GM13976 (cell line): ENCODE measurements around the gene NCOA7.

Source experiments
- DNase-seq: peaks from one replicate; pipeline ENCODE4 v3.0.0; 2012; ENCODE audit warnings: low spot score
- CTCF ChIP-seq: IDR thresholded peaks from 2 replicates; pipeline ENCODE4 v1.5.1; 2012; ENCODE audit warnings: borderline replicate concordance, mild to moderate bottlenecking; ENCODE audit not compliant: insufficient read depth; ENCODE audit errors: extremely low read depth, missing control alignments, control extremely low read depth
- in situ Hi-C: fragments of 300-500 bp; cut with MboI; formaldehyde crosslinking; loops from one replicate; pipeline ENCODE4 v1.12.0; 2022; ENCODE audit warnings: low sequenced_read_pairs, mixed read lengths, inconsistent platforms; ENCODE audit not compliant: unreplicated experiment

NCOA7 gene

GRCh38 chr6:125753937-125754259, 36.9 kb upstream of the NCOA7 start:
- in situ Hi-C loops, result loop anchor here (25.0 kb wide), 1 partner anchor 242 kb away; no protein-coding TSS in a partner anchor
- no peak for DNase-seq

GRCh38 chr6:125754566-125754965, 36.2 kb upstream of the NCOA7 start:
- in situ Hi-C loops, result loop anchor here (25.0 kb wide), 1 partner anchor 242 kb away; no protein-coding TSS in a partner anchor
- TF ChIP-seq CTCF, result no peak
- no peak for DNase-seq

More at GRCh38 chr6:125753937-125754259, 36.9 kb upstream of the NCOA7 start:
- no peak for TF ChIP-seq CTCF

DNA sequence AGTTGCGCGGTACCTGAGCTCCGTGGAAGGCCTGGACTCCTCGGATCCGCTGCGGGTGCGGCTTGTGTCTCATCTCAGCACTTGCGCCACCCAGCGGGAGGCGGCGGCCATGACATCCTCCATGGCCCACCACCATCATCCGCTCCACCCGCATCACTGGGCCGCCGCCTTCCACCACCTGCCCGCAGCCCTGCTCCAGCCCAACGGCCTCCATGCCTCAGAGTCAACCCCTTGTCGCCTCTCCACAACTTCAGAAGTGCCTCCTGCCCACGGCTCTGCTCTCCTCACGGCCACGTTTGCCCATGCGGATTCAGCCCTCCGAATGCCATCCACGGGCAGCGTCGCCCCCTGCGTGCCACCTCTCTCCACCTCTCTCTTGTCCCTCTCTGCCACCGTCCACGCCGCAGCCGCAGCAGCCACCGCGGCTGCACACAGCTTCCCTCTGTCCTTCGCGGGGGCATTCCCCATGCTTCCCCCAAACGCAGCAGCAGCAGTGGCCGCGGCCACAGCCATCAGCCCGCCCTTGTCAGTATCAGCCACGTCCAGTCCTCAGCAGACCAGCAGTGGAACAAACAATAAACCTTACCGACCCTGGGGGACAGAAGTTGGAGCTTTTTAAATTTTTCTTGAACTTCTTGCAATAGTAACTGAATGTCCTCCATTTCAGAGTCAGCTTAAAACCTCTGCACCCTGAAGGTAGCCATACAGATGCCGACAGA, 31.4 kb upstream of the NCOA7 start:
- in situ Hi-C loops, result loop anchor here (25.0 kb wide), 1 partner anchor 247 kb away; no protein-coding TSS in a partner anchor
- DNase-seq, result no peak
- TF ChIP-seq CTCF, result no peak

GRCh38 chr6:125759959-125760457, 30.8 kb upstream of the NCOA7 start:
- TF ChIP-seq CTCF, result no peak
- DNase-seq, result no peak
- in situ Hi-C loops, result loop anchor here (5.0 to 25.0 kb wide), 2 partner anchors 248 to 448 kb away; no protein-coding TSS in a partner anchor

DNA sequence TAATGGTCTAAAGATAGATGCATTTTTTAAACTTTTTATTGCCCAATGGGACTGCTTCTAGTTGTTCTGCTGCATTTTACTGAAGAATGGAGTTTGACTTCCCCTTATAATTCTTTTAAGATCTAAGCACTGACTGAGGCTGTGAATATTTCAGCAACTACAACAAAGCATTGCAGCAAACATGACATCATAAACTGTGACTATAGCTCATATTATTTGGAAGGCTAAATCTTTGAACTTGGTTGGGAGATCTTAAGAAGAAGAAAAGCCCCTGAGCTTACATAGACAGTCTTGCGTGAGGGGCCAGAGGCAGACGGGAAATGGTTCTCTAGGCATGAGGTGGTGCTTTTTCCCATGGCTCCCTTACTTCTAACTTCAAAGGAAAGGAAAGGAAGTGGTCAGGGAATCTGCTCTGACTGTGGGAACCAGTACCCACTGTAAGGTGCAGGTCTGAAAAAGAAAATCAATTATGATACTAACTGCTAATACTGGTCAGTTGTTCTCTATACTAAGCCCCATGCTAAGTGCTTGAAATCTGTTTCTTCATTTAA, 26.6 kb upstream of the NCOA7 start:
- no peak for DNase-seq
- in situ Hi-C loops, result loop anchor here (5.0 to 25.0 kb wide), 2 partner anchors 252 to 452 kb away; no protein-coding TSS in a partner anchor
- TF ChIP-seq CTCF, result no peak

GRCh38 chr6:125765944-125766343, 24.8 kb upstream of the NCOA7 start:
- no peak for DNase-seq
- in situ Hi-C loops, result loop anchor here (25.0 kb wide), 1 partner anchor 254 kb away; no protein-coding TSS in a partner anchor
- no peak for TF ChIP-seq CTCF
